ENCODE measurements around the gene SUV39H2.
A peak's percentile ranks its signal among the peaks of the same experiment; 100 is the strongest.
"Not testable (repeated sequence)": the region's sequence is repeated elsewhere in the genome, so short reads cannot be mapped to it uniquely, and the experiment has no call there.

The SUV39H2 gene

DNA sequence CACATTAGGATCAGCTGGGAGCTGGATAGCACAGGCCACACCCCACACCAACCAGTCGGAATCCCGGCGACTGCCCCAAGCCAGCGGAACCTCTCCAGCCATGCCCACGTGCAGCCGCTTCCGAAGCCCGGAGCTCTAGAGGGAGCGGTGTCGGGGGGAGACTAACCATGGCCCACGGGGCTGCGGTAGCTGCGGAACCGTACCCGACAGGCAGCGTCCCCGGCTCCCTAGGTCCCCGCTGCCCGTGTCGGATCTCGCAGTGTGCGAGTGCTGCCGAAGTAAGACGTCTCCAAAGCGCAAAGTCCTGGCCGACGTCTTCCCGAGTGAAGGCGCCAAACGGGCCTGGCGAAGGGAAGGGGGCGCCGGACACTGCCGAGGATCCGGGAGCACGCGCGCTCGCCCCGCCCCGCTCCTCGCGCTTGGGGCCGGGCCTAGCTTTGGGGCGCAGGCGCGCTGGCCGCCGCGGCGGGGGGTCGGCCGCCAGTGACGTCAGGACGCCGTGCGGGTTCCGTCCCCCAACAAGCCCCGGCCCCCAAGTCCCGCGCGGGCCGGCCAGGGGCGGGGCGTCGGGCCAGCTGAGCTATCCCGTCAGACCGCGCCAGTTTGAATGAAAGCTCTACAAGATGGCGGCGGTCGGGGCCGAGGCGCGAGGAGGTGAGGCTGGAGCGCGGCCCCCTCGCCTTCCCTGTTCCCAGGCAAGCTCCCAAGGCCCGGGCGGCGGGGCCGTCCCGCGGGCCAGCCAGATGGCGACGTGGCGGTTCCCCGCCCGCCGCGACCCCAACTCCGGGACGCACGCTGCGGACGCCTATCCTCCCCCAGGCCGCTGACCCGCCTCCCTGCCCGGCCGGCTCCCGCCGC, at the start of gene SUV39H2:
SUV39H2 (plus strand) TSS at position 601 of the 858 bp plus-strand sequence; CDS start at position 624, 23 bp downstream.
- FAIRE-seq (no peak), DNase-seq (ENCODE audit: low spot score) (peak; percentile 85)

- FAIRE-seq = no peak
- no peak for DNase-seq (ENCODE audit: low spot score)
Measured at GRCh38 chr10:14833106-14833505, 45.6 kb upstream of the SUV39H2 start.

- no peak for FAIRE-seq
Measured at GRCh38 chr10:14836208-14836607, 42.5 kb upstream of the SUV39H2 start.

GRCh38 chr10:14837003-14837756, 41.5 kb upstream of the SUV39H2 start:
- FAIRE-seq (no peak), DNase-seq (ENCODE audit: low spot score) (no peak)

More at GRCh38 chr10:14836208-14836607, 42.5 kb upstream of the SUV39H2 start:
- no peak for DNase-seq (ENCODE audit: low spot score)

GRCh38 chr10:14837757-14838581, 40.7 kb upstream of the SUV39H2 start, which contains the start of the genes CDNF, HSPA14 and MSANTD7:
TSS of gene CDNF (minus strand) at chr10:14838037. CDS start at chr10:14837946, 91 bp downstream.
TSS of gene HSPA14 (plus strand) at chr10:14838306. CDS start at chr10:14838403, 97 bp downstream.
TSS of gene MSANTD7 (plus strand) at chr10:14838306. CDS start at chr10:14842285, 3,979 bp downstream.
- peak; percentile 84 for FAIRE-seq
- peak; percentile 96 for DNase-seq (ENCODE audit: low spot score)

DNA sequence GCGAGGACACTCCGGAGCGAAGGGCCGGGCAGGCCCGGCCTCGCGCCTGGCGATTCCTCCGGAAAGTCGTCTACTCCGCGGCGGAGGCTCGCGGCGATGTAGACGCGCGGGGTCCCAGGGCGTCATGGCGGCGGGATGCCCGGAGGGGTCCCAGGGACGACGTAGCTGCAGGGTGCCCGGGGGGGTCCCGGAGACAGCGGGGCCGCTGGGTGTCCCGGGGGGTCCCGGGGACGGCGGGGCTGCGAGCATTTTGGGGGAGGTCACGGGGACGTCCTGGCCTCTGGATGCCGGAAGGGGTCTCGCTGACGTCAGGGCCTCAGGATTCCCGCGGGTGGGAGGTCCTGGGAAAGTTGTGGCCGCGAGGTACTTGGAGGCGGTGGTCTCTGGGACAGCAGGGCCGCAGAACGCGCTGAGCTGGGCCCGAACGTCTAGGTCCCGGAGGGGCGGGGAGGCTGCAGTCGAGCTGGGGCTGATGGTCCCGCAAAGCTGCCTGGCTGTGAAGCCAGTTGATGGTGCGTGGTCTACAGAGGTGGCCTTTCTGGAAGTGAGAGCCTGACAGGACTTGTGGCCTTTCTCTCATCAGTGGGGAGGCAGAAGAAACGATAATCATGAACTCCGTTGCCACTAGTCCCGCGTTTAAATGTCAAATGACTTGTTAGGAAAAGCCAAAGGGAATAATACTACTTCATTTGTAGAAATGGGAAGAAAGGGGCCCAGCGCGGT, 39.9 kb upstream of the SUV39H2 start:
- FAIRE-seq (no peak), DNase-seq (ENCODE audit: low spot score) (no peak)

DNA sequence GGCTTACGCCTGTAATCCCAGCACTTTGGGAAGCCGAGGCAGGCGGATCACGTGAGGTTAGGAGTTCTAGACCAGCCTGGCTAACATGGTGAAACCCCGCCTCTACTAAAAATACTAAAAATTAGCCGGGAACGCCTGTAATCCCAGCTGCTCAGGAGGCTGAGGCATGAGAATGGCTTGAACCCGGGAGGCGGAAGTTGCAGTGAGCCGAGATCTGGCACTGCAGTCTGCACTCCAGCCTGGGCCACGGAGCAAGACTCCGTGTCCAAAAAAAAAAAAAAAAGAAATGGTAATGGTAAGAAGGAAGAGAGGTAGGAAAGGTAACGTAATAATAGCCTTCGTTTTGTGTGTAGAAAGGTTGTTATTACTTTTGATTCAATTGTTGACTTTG, 39.4 kb upstream of the SUV39H2 start:
- DNase-seq (ENCODE audit: low spot score) (no peak), FAIRE-seq (no peak)

GRCh38 chr10:14840178-14840577, 38.5 kb upstream of the SUV39H2 start:
- no peak for FAIRE-seq
- no peak for DNase-seq (ENCODE audit: low spot score)

GRCh38 chr10:14843327-14843988, 35.2 kb upstream of the SUV39H2 start:
- FAIRE-seq (no peak), DNase-seq (ENCODE audit: low spot score) (no peak)

GRCh38 chr10:14844948-14845347, 33.7 kb upstream of the SUV39H2 start:
- no peak for DNase-seq (ENCODE audit: low spot score)
- FAIRE-seq = no peak

- FAIRE-seq = no peak
- DNase-seq (ENCODE audit: low spot score) = no peak
Measured at GRCh38 chr10:14852236-14852635, 26.4 kb upstream of the SUV39H2 start.

GRCh38 chr10:14855453-14855852, 23.2 kb upstream of the SUV39H2 start:
- no peak for DNase-seq (ENCODE audit: low spot score)
- FAIRE-seq = no peak

GRCh38 chr10:14858338-14858960, 20.2 kb upstream of the SUV39H2 start:
- FAIRE-seq (no peak), DNase-seq (ENCODE audit: low spot score) (no peak)

- FAIRE-seq (no peak), DNase-seq (ENCODE audit: low spot score) (no peak)
Measured at GRCh38 chr10:14859043-14859442, 19.6 kb upstream of the SUV39H2 start.

DNA sequence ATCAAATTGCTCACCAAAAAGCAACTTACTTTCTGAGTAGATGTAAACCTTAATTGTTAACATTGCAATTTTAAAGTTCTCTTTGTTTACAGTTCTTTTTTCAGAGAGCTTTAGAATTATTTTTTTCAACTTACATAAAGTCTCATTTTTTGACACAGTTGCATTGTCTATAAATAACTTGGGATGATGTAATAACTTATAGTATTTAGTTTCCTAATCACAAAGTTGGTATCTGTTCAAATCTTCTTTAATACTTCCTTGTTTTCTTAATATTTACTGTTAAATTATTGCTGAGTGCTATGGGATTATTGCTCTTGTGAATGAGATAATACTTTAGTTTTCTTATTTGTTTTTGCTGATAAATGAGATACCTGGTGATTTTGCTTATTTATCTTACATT, 18.9 kb upstream of the SUV39H2 start:
- FAIRE-seq = peak; percentile 10
- no peak for DNase-seq (ENCODE audit: low spot score)

GRCh38 chr10:14860791-14861190, 17.9 kb upstream of the SUV39H2 start:
- no peak for DNase-seq (ENCODE audit: low spot score)
- no peak for FAIRE-seq

DNA sequence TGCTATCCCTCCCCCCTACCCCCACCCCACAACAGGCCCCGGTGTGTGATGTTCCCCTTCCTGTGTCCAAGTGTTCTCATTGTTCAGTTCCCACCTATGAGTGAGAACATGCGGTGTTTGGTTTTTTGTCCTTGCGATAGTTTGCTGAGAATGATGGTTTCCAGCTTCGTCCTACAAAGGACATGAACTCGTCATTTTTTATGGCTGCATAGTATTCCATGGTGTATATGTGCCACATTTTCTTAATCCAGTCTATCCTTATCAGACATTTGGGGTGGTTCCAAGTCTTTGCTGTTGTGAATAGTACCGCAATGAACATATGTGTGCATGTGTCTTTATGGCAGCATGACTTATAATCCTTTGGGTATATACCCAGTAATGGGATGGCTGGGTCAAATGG, 14.2 kb upstream of the SUV39H2 start:
- not testable (repeated sequence) for FAIRE-seq; DNase-seq (ENCODE audit: low spot score)

DNA sequence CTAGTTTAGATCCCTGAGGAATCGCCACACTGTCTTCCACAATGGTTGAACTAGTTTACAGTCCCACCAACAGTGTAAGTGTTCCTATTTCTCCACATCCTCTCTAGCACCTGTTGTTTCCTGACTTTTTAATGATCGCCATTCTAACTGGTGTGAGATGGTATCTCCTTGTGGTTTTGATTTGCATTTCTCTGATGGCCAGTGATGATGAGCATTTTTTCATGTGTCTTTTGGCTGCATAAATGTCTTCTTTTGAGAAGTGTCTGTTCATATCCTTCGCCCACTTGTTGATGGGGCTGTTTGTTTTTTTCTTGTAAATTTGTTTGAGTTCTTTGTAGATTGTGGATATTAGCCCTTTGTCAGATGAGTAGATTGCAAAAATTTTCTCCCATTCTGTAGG, 13.8 kb upstream of the SUV39H2 start:
- DNase-seq (ENCODE audit: low spot score); FAIRE-seq: not testable (repeated sequence)

GRCh38 chr10:14873090-14873760, 5.4 kb upstream of the SUV39H2 start:
- FAIRE-seq (peak; percentile 50), DNase-seq (ENCODE audit: low spot score) (peak; percentile 18)
